Parathyroid adenoma (tissue), 2 donors: ENCODE measurements around the gene PPP3R1.

Source experiments
- H2AFZ ChIP-seq: fragments of 300-600 bp; sonication (generic); one replicate; pipeline ENCODE4 v1.7.0; 2017; ENCODE audit warnings: antibody characterized with exemption, mild to moderate bottlenecking
- H3K27ac ChIP-seq: fragments of 300-600 bp; sonication (generic); one replicate; pipeline ENCODE4 v1.7.0; 2017
- H3K27me3 ChIP-seq: fragments of 300-600 bp; sonication (generic); one replicate; pipeline ENCODE4 v1.7.0; 2017; ENCODE audit warnings: low read length; ENCODE audit not compliant: control insufficient read depth, insufficient read depth
- H3K36me3 ChIP-seq: fragments of 300-600 bp; sonication (generic); one replicate; pipeline ENCODE4 v1.7.0; 2017; ENCODE audit warnings: low read length; ENCODE audit not compliant: control insufficient read depth, insufficient read depth
- H3K4me1 ChIP-seq: fragments of 300-600 bp; sonication (generic); one replicate; pipeline ENCODE4 v1.7.0; 2017; ENCODE audit warnings: control low read depth
- H3K4me2 ChIP-seq: fragments of 300-600 bp; sonication (generic); one replicate; pipeline ENCODE4 v1.7.0; 2017; ENCODE audit warnings: low read length
- H3K4me3 ChIP-seq: fragments of 300-600 bp; sonication (generic); one replicate; pipeline ENCODE4 v1.7.0; 2017; ENCODE audit warnings: low read depth, low read length
- H3K79me2 ChIP-seq: fragments of 300-600 bp; sonication (generic); one replicate; pipeline ENCODE4 v1.7.0; 2017; ENCODE audit warnings: control low read depth
- H3K9ac ChIP-seq: fragments of 300-600 bp; sonication (generic); one replicate; pipeline ENCODE4 v1.7.0; 2017; ENCODE audit warnings: mild to moderate bottlenecking
- H3K9me3 ChIP-seq: fragments of 300-600 bp; sonication (generic); one replicate; pipeline ENCODE4 v1.7.0; 2017; ENCODE audit warnings: low read length; ENCODE audit not compliant: control insufficient read depth
- CTCF ChIP-seq: fragments of 300-600 bp; sonication (generic); IDR thresholded peaks from one replicate; pipeline ENCODE4 v1.7.0; 2017; ENCODE audit warnings: antibody characterized with exemption, mild to moderate bottlenecking
- donor health status: primary hyperparathyroidism.

The PPP3R1 gene

GRCh38 chr2:68188831-68189230 lies 63.5 kb downstream of the PPP3R1 start:
- no peak overlapping the region for H3K9ac ChIP-seq
- H3K4me3 ChIP-seq: no peak overlapping the region

GRCh38 chr2:68187329-68187728 lies 65.0 kb downstream of the PPP3R1 start:
- H3K4me1 ChIP-seq: peaks cover 8% of the 10 kb centered on the region
- H3K27ac ChIP-seq: no peak overlapping the region

More at GRCh38 chr2:68188831-68189230, 63.5 kb downstream of the PPP3R1 start:
- Histone ChIP-seq H3K4me2 (no peak overlapping the region), H3K79me2 (peaks cover 19% of the 10 kb centered on the region), H3K27ac (no peak overlapping the region), H2AFZ (no peak overlapping the region), H3K27me3 (no peaks in the 10 kb centered on the region), H3K9me3 (no peaks in the 10 kb centered on the region), H3K4me1 (peaks cover 9% of the 10 kb centered on the region), H3K36me3 (no peaks in the 10 kb centered on the region)
- TF ChIP-seq CTCF: no peak

GRCh38 chr2:68185541-68186164 lies 66.7 kb downstream of the PPP3R1 start:
- H3K27ac ChIP-seq: no peak overlapping the region
- H3K79me2 ChIP-seq: peaks cover 8% of the 10 kb centered on the region
- H3K27me3 ChIP-seq: no peaks in the 10 kb centered on the region
- H3K36me3 ChIP-seq: no peaks in the 10 kb centered on the region
- H3K9ac ChIP-seq: no peak overlapping the region
- peak; percentile 48 for TF ChIP-seq CTCF
- H3K4me3 ChIP-seq: no peak overlapping the region
- H3K4me2 ChIP-seq: no peak overlapping the region
- peaks cover 8% of the 10 kb centered on the region for H3K4me1 ChIP-seq
- no peaks in the 10 kb centered on the region for H3K9me3 ChIP-seq
- no peak overlapping the region for H2AFZ ChIP-seq

More at GRCh38 chr2:68187329-68187728, 65.0 kb downstream of the PPP3R1 start:
- Histone ChIP-seq H3K27me3 (no peaks in the 10 kb centered on the region), H3K4me2 (no peak overlapping the region), H3K9me3 (no peaks in the 10 kb centered on the region), H3K79me2 (peaks cover 19% of the 10 kb centered on the region), H2AFZ (no peak overlapping the region), H3K4me3 (no peak overlapping the region), H3K36me3 (no peaks in the 10 kb centered on the region), H3K9ac (no peak overlapping the region)
- TF ChIP-seq CTCF: no peak

GRCh38 chr2:68182902-68183301 lies 69.4 kb downstream of the PPP3R1 start:
- no peaks in the 10 kb centered on the region for H3K9me3 ChIP-seq
- no peak overlapping the region for H3K4me2 ChIP-seq
- TF ChIP-seq CTCF: no peak
- no peak overlapping the region for H3K27ac ChIP-seq
- H3K9ac ChIP-seq: no peak overlapping the region
- H3K27me3 ChIP-seq: no peaks in the 10 kb centered on the region
- peaks cover 5% of the 10 kb centered on the region for H3K79me2 ChIP-seq
- no peak overlapping the region for H3K4me3 ChIP-seq
- peaks cover 8% of the 10 kb centered on the region for H3K4me1 ChIP-seq
- no peak overlapping the region for H2AFZ ChIP-seq
- H3K36me3 ChIP-seq: no peaks in the 10 kb centered on the region
